HepG2 (cell line): Measurements from ENCODE around the gene CCDC85C. TPM values are rescaled to one million over a fixed set of nuclear protein-coding genes. Genes with fewer than 3 reads are reported as not detected.
A peak's percentile ranks its signal among the peaks of the same experiment; 100 is the strongest.

Source experiments
- ATF1 ChIP-seq: IDR thresholded peaks from 2 replicates; pipeline ENCODE4 v1.6.1; 2016; ENCODE audit warnings: mild to moderate bottlenecking, control low read depth
- FOXP4 ChIP-seq: sonication (generic); formaldehyde crosslinking; IDR thresholded peaks from 2 replicates; pipeline ENCODE4 v1.4.0; 2020; ENCODE audit warnings: missing genetic modification reagents
- GPN1 ChIP-seq: sonication (generic); formaldehyde crosslinking; IDR thresholded peaks from 2 replicates; pipeline ENCODE4 v1.5.1; 2020; ENCODE audit warnings: missing genetic modification reagents, borderline replicate concordance
- HDAC2 ChIP-seq: sonication (generic); formaldehyde crosslinking; IDR thresholded peaks from 2 replicates; pipeline ENCODE4 v1.4.0; 2020; ENCODE audit warnings: missing genetic modification reagents
- HNF4A ChIP-seq: sonication (generic); formaldehyde crosslinking; IDR thresholded peaks from 2 replicates; pipeline ENCODE4 v1.4.0; 2020; ENCODE audit warnings: missing genetic modification reagents
- MIER3 ChIP-seq: IDR thresholded peaks from 2 replicates; pipeline ENCODE4 v1.6.1; 2016; ENCODE audit warnings: missing compliant biosample characterization, borderline replicate concordance
- NFYB ChIP-seq: sonication (generic); formaldehyde crosslinking; IDR thresholded peaks from 2 replicates; pipeline ENCODE4 v1.4.0; 2020; ENCODE audit warnings: missing genetic modification reagents
- PHB2 ChIP-seq: fragments of 450-650 bp; IDR thresholded peaks from 2 replicates; pipeline ENCODE4 v1.6.1; 2018; ENCODE audit not compliant: partially characterized antibody
- REL ChIP-seq: sonication (generic); formaldehyde crosslinking; conservative IDR thresholded peaks from 2 replicates; pipeline ENCODE4 v1.8.0; 2022; ENCODE audit warnings: mild to moderate bottlenecking, missing genetic modification reagents, moderate library complexity
- SKI ChIP-seq: fragments of 450-650 bp; IDR thresholded peaks from one replicate; pipeline ENCODE4 v1.6.1; 2018; ENCODE audit warnings: mild to moderate bottlenecking; ENCODE audit not compliant: partially characterized antibody
- ZBTB38 ChIP-seq: sonication (generic); formaldehyde crosslinking; IDR thresholded peaks from 2 replicates; pipeline ENCODE4 v1.5.1; 2020; ENCODE audit warnings: mild to moderate bottlenecking, missing genetic modification reagents
- ZBTB46 ChIP-seq: sonication (generic); formaldehyde crosslinking; IDR thresholded peaks from 2 replicates; pipeline ENCODE4 v1.4.0; 2020; ENCODE audit warnings: mild to moderate bottlenecking, missing genetic modification reagents, borderline replicate concordance
- ZC3H4 ChIP-seq: sonication (generic); formaldehyde crosslinking; IDR thresholded peaks from 2 replicates; pipeline ENCODE4 v1.4.0; 2020; ENCODE audit warnings: missing genetic modification reagents, borderline replicate concordance
- ZFP36 ChIP-seq: fragments of 150-350 bp; IDR thresholded peaks from 2 replicates; pipeline ENCODE4 v1.6.1; 2018; ENCODE audit warnings: borderline replicate concordance, low read length, low read depth; ENCODE audit not compliant: partially characterized antibody
- ZFP36L1 ChIP-seq: sonication (generic); formaldehyde crosslinking; IDR thresholded peaks from 2 replicates; pipeline ENCODE4 v1.8.0; 2022; ENCODE audit warnings: mild to moderate bottlenecking, missing genetic modification reagents, moderate library complexity
- ZMYM2 ChIP-seq: sonication (generic); formaldehyde crosslinking; IDR thresholded peaks from 2 replicates; pipeline ENCODE4 v1.8.0; 2022; ENCODE audit warnings: mild to moderate bottlenecking, missing genetic modification reagents
- ZNF10 ChIP-seq: sonication (generic); formaldehyde crosslinking; IDR thresholded peaks from 2 replicates; pipeline ENCODE4 v1.4.0; 2020; ENCODE audit warnings: mild to moderate bottlenecking, low read depth, missing genetic modification reagents, borderline replicate concordance
- ZNF225 ChIP-seq: sonication (generic); formaldehyde crosslinking; IDR thresholded peaks from 2 replicates; pipeline ENCODE4 v1.4.0; 2020; ENCODE audit warnings: mild to moderate bottlenecking, missing genetic modification reagents
- ZNF280D ChIP-seq: sonication (generic); formaldehyde crosslinking; IDR thresholded peaks from 2 replicates; pipeline ENCODE4 v1.5.1; 2020; ENCODE audit warnings: mild to moderate bottlenecking, missing genetic modification reagents
- ZNF512B ChIP-seq: sonication (generic); formaldehyde crosslinking; IDR thresholded peaks from 2 replicates; pipeline ENCODE4 v1.5.1; 2020; ENCODE audit warnings: missing genetic modification reagents, mild to moderate bottlenecking, borderline replicate concordance
- ZSCAN12 ChIP-seq: sonication (generic); formaldehyde crosslinking; IDR thresholded peaks from 2 replicates; pipeline ENCODE4 v1.9.0; 2021; ENCODE audit warnings: mild to moderate bottlenecking, missing genetic modification reagents
- polyA plus RNA-seq, 8 experiments: library from polyadenylated mRNA; depleted of rRNA in 3 of 8; stranded (reverse) in 7 of 8; unstranded in 1 of 8; fragments of >200 nt; fragmentation: Illumina TruSeq in 4 of 8; extraction: Trizol in 4 of 8; gene quantifications; 2 replicates each; pipeline versions ENCODE4 v1.2.1 to v1.2.3, GENCODE V29; 2011 to 2016; ENCODE audit warnings: low read depth in 4 of 8, missing spikeins in 1 of 8, mixed read lengths in 1 of 8; ENCODE audit not compliant: insufficient read depth in 1 of 8
- total RNA-seq, 5 experiments: library from RNA; depleted of rRNA; stranded (reverse); fragments of >200 nt; fragmentation: Illumina TruSeq; extraction: Trizol; gene quantifications; 2 replicates each; pipeline ENCODE4 v1.2.3, GENCODE V29; 2016; ENCODE audit warnings: low read depth in 1 of 5

The CCDC85C gene
- total and polyA plus RNA-seq, 2 of the 13 experiments (the other 11 are each of a cell fraction or from before 2014, with no cell fraction given) = 18.8 to 43.8 TPM

GRCh38 chr14:99552572-99553216, 51.3 kb downstream of the CCDC85C start (continued):
- peak; percentile 78; the same call in 1 of the 2 replicates for TF ChIP-seq ZNF280D (CRISPR knock-in tag)
- TF ChIP-seq HDAC2 (CRISPR knock-in tag) = peak; percentile 99
- TF ChIP-seq ZBTB46 (CRISPR knock-in tag) = peak; percentile 97; the same call in 1 of the 2 replicates
- TF ChIP-seq ZBTB38 = peak; percentile 97
- no peak for TF ChIP-seq ZSCAN12 (CRISPR knock-in tag)
- TF ChIP-seq ZNF10 (CRISPR knock-in tag) = no peak
- no peak; the same call in 1 of the 2 replicates for TF ChIP-seq ATF1 (CRISPR knock-in tag)
- TF ChIP-seq FOXP4 (CRISPR knock-in tag) = peak; percentile 91
- TF ChIP-seq ZNF225 (CRISPR knock-in tag) = no peak
- no peak for TF ChIP-seq ZC3H4 (CRISPR knock-in tag)
- TF ChIP-seq ZNF512B (CRISPR knock-in tag) = 0 out of 2 replicates have a peak, but pooled peaks have one; percentile 53
- TF ChIP-seq SKI = peak; percentile 55
- peak; percentile 99 for TF ChIP-seq MIER3 (CRISPR knock-in tag)
- no peak for TF ChIP-seq PHB2
- peak; percentile 100 for TF ChIP-seq HNF4A
- TF ChIP-seq ZFP36 = peak; percentile 89
- peak; percentile 97 for TF ChIP-seq ZMYM2
- peak; percentile 46; the same call in 1 of the 2 replicates for TF ChIP-seq NFYB (CRISPR knock-in tag)
- TF ChIP-seq REL = no peak
- TF ChIP-seq GPN1 (CRISPR knock-in tag) = no peak
- peak; percentile 78; the same call in 1 of the 2 replicates for TF ChIP-seq ZFP36L1 (CRISPR knock-in tag)
